Testis (tissue), 2 donors: ENCODE results near the gene NETO2.

ENCODE experiments used
- POLR2A ChIP-seq: fragments of 450-650 bp; IDR thresholded peaks from one replicate; pipeline ENCODE4 v1.6.1; 2017; ENCODE audit warnings: antibody characterized with exemption, mild to moderate bottlenecking, moderate library complexity
- TF ChIP-seq, protein P1 (sequence below), 3 experiments: fragments of 450-650 bp in 2 of 3; fragments of 200-600 bp in 1 of 3; sonication (generic) in 1 of 3; IDR thresholded peaks; one replicate each; pipeline ENCODE4 v1.5.1; 2016 to 2019; ENCODE audit warnings: antibody characterized with exemption in 3 of 3, mild to moderate bottlenecking in 2 of 3, moderate library complexity in 1 of 3

DNA sequence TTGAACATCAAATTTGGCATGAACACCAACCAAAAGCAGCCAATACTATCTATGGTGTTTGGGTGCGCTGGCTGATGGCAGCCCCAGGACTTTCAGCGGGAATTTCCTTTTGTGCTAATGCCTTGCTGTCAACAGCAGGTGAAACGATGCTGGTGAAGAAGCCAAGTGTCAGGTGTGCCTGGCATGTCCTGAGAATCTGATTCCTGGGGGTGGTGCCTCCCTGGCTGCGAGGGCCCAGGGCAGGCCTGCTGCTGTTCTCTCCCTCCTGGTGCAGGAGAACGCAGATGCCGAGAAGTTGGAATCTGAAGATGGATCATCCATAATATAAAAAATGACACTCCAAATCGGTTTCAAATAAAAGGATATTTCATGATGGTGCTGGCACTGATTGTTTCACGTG, 108.3 kb downstream of the NETO2 start:
- TF ChIP-seq, protein P1, sequence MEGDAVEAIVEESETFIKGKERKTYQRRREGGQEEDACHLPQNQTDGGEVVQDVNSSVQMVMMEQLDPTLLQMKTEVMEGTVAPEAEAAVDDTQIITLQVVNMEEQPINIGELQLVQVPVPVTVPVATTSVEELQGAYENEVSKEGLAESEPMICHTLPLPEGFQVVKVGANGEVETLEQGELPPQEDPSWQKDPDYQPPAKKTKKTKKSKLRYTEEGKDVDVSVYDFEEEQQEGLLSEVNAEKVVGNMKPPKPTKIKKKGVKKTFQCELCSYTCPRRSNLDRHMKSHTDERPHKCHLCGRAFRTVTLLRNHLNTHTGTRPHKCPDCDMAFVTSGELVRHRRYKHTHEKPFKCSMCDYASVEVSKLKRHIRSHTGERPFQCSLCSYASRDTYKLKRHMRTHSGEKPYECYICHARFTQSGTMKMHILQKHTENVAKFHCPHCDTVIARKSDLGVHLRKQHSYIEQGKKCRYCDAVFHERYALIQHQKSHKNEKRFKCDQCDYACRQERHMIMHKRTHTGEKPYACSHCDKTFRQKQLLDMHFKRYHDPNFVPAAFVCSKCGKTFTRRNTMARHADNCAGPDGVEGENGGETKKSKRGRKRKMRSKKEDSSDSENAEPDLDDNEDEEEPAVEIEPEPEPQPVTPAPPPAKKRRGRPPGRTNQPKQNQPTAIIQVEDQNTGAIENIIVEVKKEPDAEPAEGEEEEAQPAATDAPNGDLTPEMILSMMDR (IDR thresholded peaks at IDR 0.05): no peak
- TF ChIP-seq POLR2A: no peak
